B cell (primary cell): Measurements from ENCODE around the gene EPB41L2. TPM values are rescaled to one million over a fixed set of nuclear protein-coding genes. Genes with fewer than 3 reads are reported as not detected.

ENCODE experiments used
- ATAC-seq: fragments of 200-7000 bp; cut with Tn5 transposase; one replicate; pipeline ENCODE4 v1.10.0; 2021; ENCODE audit warnings: low read depth, mild to moderate bottlenecking, moderate number of reproducible peaks, moderate library complexity
- CTCF ChIA-PET: fragments of 350-600 bp; sonication (Branson Sonifier 250); formaldehyde crosslinking; loops from one replicate; lab custom pipeline; 2021; ENCODE audit warnings: antibody characterized with exemption, inconsistent platforms; lab: Charles Lee
- POLR2A ChIA-PET: fragments of 350-600 bp; sonication (Branson Sonifier 250); formaldehyde crosslinking; loops from one replicate; lab custom pipeline; 2021; ENCODE audit warnings: antibody characterized with exemption; lab: Charles Lee
- DNase-seq: peaks from one replicate; pipeline ENCODE4 v3.0.0; 2013
- H2AFZ ChIP-seq: 2 replicates; pipeline ENCODE4 v1.6.1; 2012; ENCODE audit warnings: mild to moderate bottlenecking, low read depth, low read length; ENCODE audit not compliant: insufficient read depth, poor library complexity, severe bottlenecking
- H3K27ac ChIP-seq, 2 donors: 1 replicate in 1 of 2; 2 replicates in 1 of 2; pipeline ENCODE4 v1.5.1; 2012 to 2013; ENCODE audit warnings: low read length in 2 of 2, mild to moderate bottlenecking in 2 of 2, moderate library complexity in 1 of 2
- H3K27me3 ChIP-seq, 4 experiments: fragments of 200-600 bp in 1 of 4; sonication (generic) in 1 of 4; replicated peaks in 1 of 4; 1 replicate in 2 of 4; 2 replicates in 2 of 4; pipeline versions ENCODE4 v1.6.1 to v1.7.0; 2013 to 2016; ENCODE audit warnings: low read length in 3 of 4, mild to moderate bottlenecking in 2 of 4, mixed read lengths in 1 of 4, moderate library complexity in 1 of 4; ENCODE audit not compliant: insufficient read depth in 4 of 4, control insufficient read depth in 3 of 4; ENCODE audit errors: control extremely low read depth in 1 of 4
- H3K36me3 ChIP-seq, 2 experiments: replicated peaks in 1 of 2; 1 replicate in 1 of 2; 2 replicates in 1 of 2; pipeline versions ENCODE4 v1.6.1 to v1.7.1; 2013; ENCODE audit warnings: low read length in 1 of 2; ENCODE audit not compliant: insufficient read depth in 2 of 2, control insufficient read depth in 1 of 2; ENCODE audit errors: control extremely low read depth in 1 of 2, extremely low read depth in 1 of 2
- H3K4me1 ChIP-seq, 2 donors: fragments of 200-600 bp in 1 of 2; sonication (generic) in 1 of 2; 1 replicate in 1 of 2; 2 replicates in 1 of 2; pipeline versions ENCODE4 v1.5.1 to v1.6.1; 2013 to 2017; ENCODE audit warnings: low read length in 2 of 2; ENCODE audit not compliant: control insufficient read depth in 2 of 2, insufficient read depth in 2 of 2
- H3K4me2 ChIP-seq: replicated peaks from 2 replicates; pipeline ENCODE3; 2012; ENCODE audit warnings: mild to moderate bottlenecking, low read depth, low read length; ENCODE audit not compliant: poor library complexity, severe bottlenecking
- H3K4me3 ChIP-seq, 5 experiments: fragments of 200-600 bp in 1 of 5; sonication (generic) in 1 of 5; 1 replicate in 3 of 5; 2 replicates in 2 of 5; pipeline versions ENCODE4 v1.5.1 to v1.7.0; 2011 to 2016; ENCODE audit warnings: low read length in 4 of 5, mild to moderate bottlenecking in 4 of 5, low read depth in 2 of 5, control low read depth in 1 of 5, moderate library complexity in 1 of 5; ENCODE audit not compliant: insufficient read depth in 1 of 5; ENCODE audit errors: control extremely low read depth in 1 of 5, extremely low read depth in 1 of 5
- H3K79me2 ChIP-seq: fragments of 200-600 bp; sonication (generic); one replicate; pipeline ENCODE4 v1.6.0; 2016; ENCODE audit warnings: low read length; ENCODE audit not compliant: control insufficient read depth, insufficient read depth
- H3K9ac ChIP-seq: fragments of 200-600 bp; sonication (generic); 2 replicates; pipeline ENCODE4 v1.6.1; 2017; ENCODE audit warnings: mild to moderate bottlenecking, low read length, moderate library complexity
- H3K9me3 ChIP-seq, 3 donors: one replicate each; pipeline versions ENCODE4 v1.6.1 to v1.7.1; 2013; ENCODE audit warnings: low read length in 2 of 3; ENCODE audit not compliant: control insufficient read depth in 2 of 3, insufficient read depth in 1 of 3; ENCODE audit errors: control extremely low read depth in 1 of 3
- H4K20me1 ChIP-seq: 2 replicates; pipeline ENCODE4 v1.6.0; 2012; ENCODE audit warnings: mild to moderate bottlenecking, low read length; ENCODE audit not compliant: insufficient read depth, control insufficient read depth, poor library complexity, severe bottlenecking
- H3K27ac Mint-ChIP-seq: one replicate; pipeline ENCODE4 v1.8.0; 2021; ENCODE audit warnings: mixed read lengths
- H3K27me3 Mint-ChIP-seq: one replicate; pipeline ENCODE4 v1.8.0; 2021; ENCODE audit warnings: mixed read lengths
- H3K4me1 Mint-ChIP-seq: one replicate; pipeline ENCODE4 v1.8.0; 2021; ENCODE audit warnings: mixed read lengths
- H3K4me3 Mint-ChIP-seq: one replicate; pipeline ENCODE4 v1.8.0; 2021; ENCODE audit warnings: mixed read lengths
- H3K9me3 Mint-ChIP-seq: one replicate; pipeline ENCODE4 v1.8.0; 2022; ENCODE audit warnings: mixed read lengths; ENCODE audit not compliant: insufficient read depth
- EZH2 ChIP-seq: IDR thresholded peaks from 2 replicates; pipeline ENCODE4 v1.6.1; 2012; ENCODE audit warnings: borderline replicate concordance, low read depth, mild to moderate bottlenecking, moderate library complexity, low read length; ENCODE audit not compliant: insufficient read depth, poor library complexity, severe bottlenecking
- WGBS: methylation state at CpG from one replicate; pipeline ENCODE4 v1.1.5; 2013; ENCODE audit warnings: missing lambda C conversion rate; ENCODE audit not compliant: insufficient coverage; 5-methylcytosine and 5-hydroxymethylcytosine counted together
- intact Hi-C: fragments of 100-400 bp; cut with micrococcal nuclease; formaldehyde crosslinking; loops from one replicate; pipeline ENCODE4 v1.10.0; 2022
- polyA plus RNA-seq: library from polyadenylated mRNA; depleted of rRNA; stranded (reverse); fragments of >200 nt; gene quantifications from 2 replicates; pipeline ENCODE4 v1.2.3, GENCODE V29; 2012
- total RNA-seq, 2 donors: library from RNA; stranded (reverse); fragments of 120-200 nt in 1 of 2; gene quantifications; 1 replicate in 1 of 2; 2 replicates in 1 of 2; pipeline versions ENCODE4 v1.2.3 to v1.2.4, GENCODE V29; 2013 to 2022
- TF ChIP-seq, protein P1 (sequence below): fragments of 200-600 bp; IDR thresholded peaks from one replicate; pipeline ENCODE4 v1.8.0; 2022; ENCODE audit warnings: antibody characterized with exemption, mild to moderate bottlenecking

EPB41L2 gene
- total and polyA plus RNA-seq, 2 donors (not counting 1 experiment from before 2014, with no cell fraction given) = 17.8 to 61.0 TPM

DNA sequence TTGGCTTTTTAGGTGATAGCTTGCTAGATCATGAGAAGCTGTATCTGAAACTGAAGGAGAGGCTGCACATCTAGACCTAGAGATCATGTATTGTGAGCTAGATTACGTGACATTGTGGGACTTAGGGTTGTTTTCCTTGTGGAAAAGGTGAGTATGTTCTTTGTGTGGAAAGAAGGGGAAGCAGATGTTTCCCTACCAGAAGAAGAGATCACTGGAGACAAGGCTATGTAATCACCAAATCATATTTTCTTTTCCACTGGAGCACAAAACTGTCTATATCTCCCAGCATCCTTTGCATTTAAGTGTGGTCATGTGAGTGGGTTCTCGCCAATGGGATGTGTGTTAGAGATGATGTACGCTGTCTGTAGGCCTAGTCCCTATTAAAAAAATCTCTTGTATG is 7.0 kb upstream of the EPB41L2 start:
- POLR2A ChIA-PET = no interaction called here
- no peak overlapping the region for H3K4me2 ChIP-seq
- CTCF ChIA-PET = interaction anchor here (0.6 to 1.2 kb wide), 2 partner anchors 9 to 464 kb away, joined by 3 read pairs; no protein-coding TSS in a partner anchor
- H3K9ac ChIP-seq = no peak overlapping the region
- no peak for DNase-seq
- Mint-ChIP-seq H3K27me3 (no peaks in the 10 kb centered on the region), H3K27ac (no peak overlapping the region), H3K9me3 (peaks cover 2% of the 10 kb centered on the region), H3K4me3 (no peak overlapping the region), H3K4me1 (no peaks in the 10 kb centered on the region)
- no peaks in the 10 kb centered on the region for H3K27me3 ChIP-seq
- no peak overlapping the region for H3K27ac ChIP-seq
- no peak overlapping the region for H2AFZ ChIP-seq
- no peak for TF ChIP-seq EZH2
- TF ChIP-seq, protein P1, sequence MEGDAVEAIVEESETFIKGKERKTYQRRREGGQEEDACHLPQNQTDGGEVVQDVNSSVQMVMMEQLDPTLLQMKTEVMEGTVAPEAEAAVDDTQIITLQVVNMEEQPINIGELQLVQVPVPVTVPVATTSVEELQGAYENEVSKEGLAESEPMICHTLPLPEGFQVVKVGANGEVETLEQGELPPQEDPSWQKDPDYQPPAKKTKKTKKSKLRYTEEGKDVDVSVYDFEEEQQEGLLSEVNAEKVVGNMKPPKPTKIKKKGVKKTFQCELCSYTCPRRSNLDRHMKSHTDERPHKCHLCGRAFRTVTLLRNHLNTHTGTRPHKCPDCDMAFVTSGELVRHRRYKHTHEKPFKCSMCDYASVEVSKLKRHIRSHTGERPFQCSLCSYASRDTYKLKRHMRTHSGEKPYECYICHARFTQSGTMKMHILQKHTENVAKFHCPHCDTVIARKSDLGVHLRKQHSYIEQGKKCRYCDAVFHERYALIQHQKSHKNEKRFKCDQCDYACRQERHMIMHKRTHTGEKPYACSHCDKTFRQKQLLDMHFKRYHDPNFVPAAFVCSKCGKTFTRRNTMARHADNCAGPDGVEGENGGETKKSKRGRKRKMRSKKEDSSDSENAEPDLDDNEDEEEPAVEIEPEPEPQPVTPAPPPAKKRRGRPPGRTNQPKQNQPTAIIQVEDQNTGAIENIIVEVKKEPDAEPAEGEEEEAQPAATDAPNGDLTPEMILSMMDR = no peak
- H4K20me1 ChIP-seq = no peaks in the 10 kb centered on the region
- no peak overlapping the region for H3K4me3 ChIP-seq
- H3K79me2 ChIP-seq = no peaks in the 10 kb centered on the region
- intact Hi-C loops = no loop called here
- WGBS = no CpG with 5 or more reads among the region's 3 CpGs
- H3K36me3 ChIP-seq = no peaks in the 10 kb centered on the region
- H3K9me3 ChIP-seq = peaks cover 0 to 3% (median 0%) of the 10 kb centered on the region in 3 donors
- no peaks in the 10 kb centered on the region for H3K4me1 ChIP-seq
- ATAC-seq = no peak

DNA sequence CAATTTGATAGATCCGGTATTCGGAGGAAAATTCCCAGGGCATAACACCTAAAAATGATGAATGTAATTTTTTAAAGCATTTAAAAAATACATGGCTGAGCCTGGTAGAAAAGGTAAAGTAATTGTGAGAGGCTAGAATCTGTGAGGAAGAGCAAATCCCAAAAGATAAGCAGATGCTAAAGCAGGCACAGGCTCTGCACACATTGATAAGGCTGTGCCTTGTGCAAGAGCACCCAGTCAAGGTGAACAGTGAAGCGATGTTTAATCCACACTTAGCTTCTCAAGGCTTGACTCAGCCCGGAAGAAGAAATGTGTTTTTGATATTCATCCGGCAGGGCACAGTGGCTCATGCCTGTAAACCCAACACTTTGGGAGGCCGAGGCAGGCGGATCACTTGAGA is 5.1 kb upstream of the EPB41L2 start:
- peaks cover 2% of the 10 kb centered on the region for H3K9me3 Mint-ChIP-seq
- POLR2A ChIA-PET = no interaction called here

More for the DNA sequence above, 5.1 kb upstream of the EPB41L2 start:
- Histone ChIP-seq H2AFZ (no peak overlapping the region), H3K36me3 (no peaks in the 10 kb centered on the region), H4K20me1 (no peaks in the 10 kb centered on the region), H3K4me1 (peaks cover 6 to 7% of the 10 kb centered on the region in 2 donors), H3K9me3 (peaks cover 0 to 3% (median 0%) of the 10 kb centered on the region in 3 donors), H3K4me3 (no peak overlapping the region), H3K9ac (no peak overlapping the region), H3K27me3 (no peaks in the 10 kb centered on the region), H3K79me2 (no peaks in the 10 kb centered on the region), H3K4me2 (no peak overlapping the region), H3K27ac (no peak overlapping the region)
- Mint-ChIP-seq H3K27ac (no peak overlapping the region), H3K4me1 (peaks cover 7% of the 10 kb centered on the region), H3K4me3 (no peak overlapping the region), H3K27me3 (no peaks in the 10 kb centered on the region)
- 83% methylated on average over 5 of the region's 7 CpGs for WGBS
- intact Hi-C loops = loop anchor here (10.0 kb wide), 1 partner anchor 1447 kb away; the partner anchor contains the start of gene STX7
- no peak for DNase-seq
- TF ChIP-seq, protein P1 = no peak
- TF ChIP-seq EZH2 = no peak
- CTCF ChIA-PET = no interaction called here
- ATAC-seq = no peak
